Transverse colon (tissue), 4 donors: ENCODE results near the gene DARS1. TPM values are rescaled to one million over a fixed set of nuclear protein-coding genes. Genes with fewer than 3 reads are reported as not detected.

Experiments
- DNase-seq: peaks from one replicate; pipeline ENCODE4 v3.0.0-alpha.2; 2019
- H3K27ac ChIP-seq, 4 donors: fragments of 200-600 bp; sonication (generic); 2 replicates each; pipeline ENCODE4 v1.5.1; 2016 to 2018; ENCODE audit warnings: inconsistent platforms in 4 of 4
- H3K27me3 ChIP-seq: fragments of 200-600 bp; sonication (generic); 2 replicates; pipeline ENCODE4 v1.5.1; 2017; ENCODE audit warnings: inconsistent platforms
- H3K36me3 ChIP-seq, 4 donors: fragments of 200-600 bp; sonication (generic); 2 replicates each; pipeline ENCODE4 v1.5.1; 2017 to 2019; ENCODE audit warnings: inconsistent platforms in 4 of 4
- H3K4me1 ChIP-seq, 4 donors: fragments of 200-600 bp; sonication (generic); 2 replicates each; pipeline ENCODE4 v1.5.1; 2017 to 2020; ENCODE audit warnings: inconsistent platforms in 4 of 4
- H3K4me3 ChIP-seq, 4 donors: fragments of 200-600 bp; sonication (generic); 1 replicate in 1 of 4; 2 replicates in 3 of 4; pipeline versions ENCODE4 v1.5.1 to v1.6.1; 2017 to 2019; ENCODE audit warnings: inconsistent platforms in 4 of 4
- H3K9me3 ChIP-seq, 2 donors: fragments of 200-600 bp; sonication (generic); 2 replicates each; pipeline ENCODE4 v1.5.1; 2017 to 2019; ENCODE audit warnings: inconsistent platforms in 2 of 2
- CTCF ChIP-seq, 5 experiments: fragments of 200-600 bp in 3 of 5; fragments of 450-650 bp in 2 of 5; sonication (generic) in 3 of 5; IDR thresholded peaks; 1 replicate in 2 of 5; 2 replicates in 3 of 5; pipeline ENCODE4 v1.5.1; 2016 to 2017; ENCODE audit warnings: antibody characterized with exemption in 5 of 5, inconsistent platforms in 3 of 5, mild to moderate bottlenecking in 2 of 5, moderate library complexity in 1 of 5
- EP300 ChIP-seq: sonication (generic); formaldehyde crosslinking; IDR thresholded peaks from one replicate; pipeline ENCODE4 v1.6.1; 2017; ENCODE audit warnings: antibody characterized with exemption, low read depth
- POLR2A ChIP-seq: fragments of 450-650 bp; IDR thresholded peaks from one replicate; pipeline ENCODE4 v1.6.1; 2016; ENCODE audit warnings: antibody characterized with exemption, mild to moderate bottlenecking, moderate library complexity
- POLR2AphosphoS5 ChIP-seq, 3 donors: sonication (generic); formaldehyde crosslinking; IDR thresholded peaks; one replicate each; pipeline ENCODE4 v1.6.1; 2016; ENCODE audit warnings: antibody characterized with exemption in 3 of 3
- WGBS, 2 donors: methylation state at CpG; one replicate each; pipeline ENCODE4 v1.1.5; 2018; ENCODE audit warnings: low coverage in 1 of 2; 5-methylcytosine and 5-hydroxymethylcytosine counted together
- in situ Hi-C, 4 donors: fragments of 200-750 bp; cut with MboI; loops; one replicate each; pipeline versions ENCODE4 v1.15.0 to v1.15.1; 2017; ENCODE audit warnings: low sequenced_read_pairs in 3 of 4, low pct_ligation_motif_present in 1 of 4, low pct_unique_long_range_greater_than_20kb in 1 of 4
- intact Hi-C: fragments of 100-400 bp; cut with DNase I; formaldehyde crosslinking; loops from one replicate; pipeline ENCODE4 v1.15.1; 2023; ENCODE audit warnings: low total_unique reads
- total RNA-seq, 4 donors: library from RNA; depleted of rRNA; stranded (reverse); fragments of >200 nt; gene quantifications; one replicate each; pipeline ENCODE4 v1.1.0, GENCODE V29; 2016

DARS1 gene
- total RNA-seq, 4 donors from 2014 or later, result 20.5 to 42.3 (median 37.4) TPM

DNA sequence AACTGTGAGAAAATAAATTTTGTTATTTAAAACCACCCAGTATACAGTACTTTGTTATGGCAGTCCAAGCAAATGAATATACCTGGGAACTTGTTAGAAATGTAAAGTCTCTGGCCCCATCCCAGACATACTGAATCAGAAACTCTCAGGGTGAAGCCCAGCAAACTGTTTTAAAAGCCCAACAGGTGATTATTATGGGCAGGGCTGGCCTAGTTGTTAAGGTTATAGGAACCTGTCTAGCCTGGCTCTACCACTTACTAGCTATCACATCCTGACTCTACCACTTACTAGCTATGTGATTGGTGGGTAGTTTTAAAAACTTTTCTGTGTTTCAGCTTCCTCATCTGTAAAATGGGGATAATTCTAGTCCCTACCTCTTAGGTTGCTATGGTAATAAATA is 8.0 kb upstream of the DARS1 start:
- intact Hi-C loops (no loop called here), in situ Hi-C loops (no loop called here)
- H3K4me3 ChIP-seq, result no peak overlapping the region
- no peaks in the 10 kb centered on the region for H3K4me1 ChIP-seq
- TF ChIP-seq CTCF (IDR thresholded peaks at IDR 0.05) (no peak), POLR2AphosphoS5 (IDR thresholded peaks at IDR 0.05) (no peak), POLR2A (no peak), EP300 (no peak)
- H3K27ac ChIP-seq, result no peak overlapping the region
- no peak for DNase-seq
- no peaks in the 10 kb centered on the region for H3K9me3 ChIP-seq
- no peaks in the 10 kb centered on the region for H3K36me3 ChIP-seq
- no peaks in the 10 kb centered on the region for H3K27me3 ChIP-seq

- in situ Hi-C loops, result no loop called here
- no peak for DNase-seq
- intact Hi-C loops, result no loop called here
- Histone ChIP-seq H3K27ac (no peak overlapping the region), H3K27me3 (no peaks in the 10 kb centered on the region), H3K4me3 (no peak overlapping the region), H3K36me3 (no peaks in the 10 kb centered on the region), H3K4me1 (no peaks in the 10 kb centered on the region), H3K9me3 (no peaks in the 10 kb centered on the region)
- WGBS, 2 donors, result 81 to 92% methylated on average over 4 of the region's 4 CpGs
- TF ChIP-seq EP300, result no peak
- no peak for TF ChIP-seq POLR2AphosphoS5 (IDR thresholded peaks at IDR 0.05)
- TF ChIP-seq CTCF (IDR thresholded peaks at IDR 0.05), result no peak
- no peak for TF ChIP-seq POLR2A
These were observed 6.4 kb upstream of the DARS1 start for GRCh38 chr2:135991861-135992260.

DNA sequence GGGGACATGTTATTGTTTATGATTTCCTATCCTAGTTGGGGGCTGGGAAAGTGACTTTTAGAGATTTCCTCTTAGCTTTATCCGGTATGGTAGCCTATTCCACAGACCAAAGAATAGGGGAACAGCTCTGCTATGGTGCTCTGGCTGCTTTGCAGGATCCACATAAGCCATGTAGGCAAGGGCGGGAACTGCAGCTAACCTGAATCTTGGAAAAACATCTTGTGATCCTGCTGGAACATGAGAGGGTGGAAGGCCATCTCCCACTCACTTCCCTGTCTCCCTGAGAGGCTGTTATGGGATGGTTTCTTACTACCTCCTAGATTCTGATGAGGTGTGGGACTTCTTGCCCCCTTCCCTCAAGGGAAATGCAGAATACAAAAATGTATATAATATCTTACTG is 2.0 kb upstream of the DARS1 start:
- Histone ChIP-seq H3K27me3 (no peaks in the 10 kb centered on the region), H3K4me3 (no peak overlapping the region), H3K4me1 (peaks cover 7 to 23% (median 13%) of the 10 kb centered on the region in 4 donors), H3K36me3 (no peaks in the 10 kb centered on the region), H3K27ac (no peak overlapping the region), H3K9me3 (no peaks in the 10 kb centered on the region)
- intact Hi-C loops, result no loop called here
- TF ChIP-seq EP300 (no peak), CTCF (IDR thresholded peaks at IDR 0.05) (no peak), POLR2A (no peak), POLR2AphosphoS5 (IDR thresholded peaks at IDR 0.05) (no peak)
- in situ Hi-C loops, result no loop called here
- 90 to 100% methylated on average over 1 to 2 of the region's 2 CpGs for WGBS, 2 donors
- DNase-seq, result no peak

DNA sequence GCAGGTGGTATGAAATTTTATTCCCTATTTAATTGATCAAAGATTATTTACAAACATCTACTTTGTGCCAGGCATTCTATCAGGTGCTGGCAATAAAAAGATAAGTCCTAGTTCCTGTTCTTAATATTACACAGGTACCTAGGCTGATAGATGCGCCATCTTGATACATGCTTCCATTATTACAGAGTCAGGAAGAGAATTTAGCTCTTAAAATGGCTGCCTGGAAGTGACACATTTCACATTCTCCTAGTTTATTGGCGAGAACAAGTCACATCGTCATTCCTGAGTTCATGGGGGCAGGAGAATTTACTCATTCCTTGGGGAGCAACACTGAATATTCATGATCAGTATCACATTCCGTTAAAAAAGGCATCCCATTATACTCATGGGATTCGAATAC is 1.1 kb upstream of the DARS1 start:
- no peaks in the 10 kb centered on the region for H3K27me3 ChIP-seq
- peak overlapping the region in 1 of 4 donors; percentile 95 for H3K27ac ChIP-seq
- intact Hi-C loops, result no loop called here

DNA sequence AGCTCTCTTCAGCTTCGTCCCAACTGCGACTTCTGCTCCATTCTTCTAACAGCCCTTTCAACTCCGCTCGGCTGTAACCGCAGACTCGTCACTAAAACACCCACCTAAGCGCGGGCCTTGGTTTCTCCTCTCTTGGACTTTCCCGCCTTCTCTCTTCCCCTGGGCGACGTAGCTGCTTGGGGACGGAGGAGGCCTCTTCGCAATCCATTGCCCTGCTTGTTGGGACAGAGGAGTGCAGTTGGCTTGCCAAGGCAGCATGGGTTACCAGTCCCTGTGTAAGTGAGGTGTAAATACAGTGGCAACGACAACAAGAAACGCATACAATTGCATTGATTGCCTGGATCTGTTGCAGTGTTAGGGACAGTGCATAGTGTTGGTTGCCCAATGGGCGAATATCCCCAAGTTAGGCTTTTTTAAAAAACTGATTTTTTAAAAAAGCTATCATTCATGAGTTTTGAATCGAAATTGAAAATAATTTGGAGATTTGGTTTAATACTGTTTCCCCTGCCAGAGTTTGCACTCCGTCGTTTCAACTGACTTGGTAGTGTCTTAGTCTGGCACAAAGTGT is 484 bp upstream of the DARS1 start:
- H3K9me3 ChIP-seq, result no peaks in the 10 kb centered on the region
- no peak for TF ChIP-seq CTCF (IDR thresholded peaks at IDR 0.05)
- TF ChIP-seq EP300, result no peak
- TF ChIP-seq POLR2AphosphoS5 (IDR thresholded peaks at IDR 0.05), result no peak
- TF ChIP-seq POLR2A, result no peak
- peak overlapping the region; percentile 93 to 97 (median 95) for H3K27ac ChIP-seq
- no peak for DNase-seq
- H3K27me3 ChIP-seq, result no peaks in the 10 kb centered on the region
- peak overlapping the region; percentile 88 to 97 (median 92) for H3K4me3 ChIP-seq
- peaks cover 7 to 28% (median 13%) of the 10 kb centered on the region in 4 donors for H3K4me1 ChIP-seq
- intact Hi-C loops (no loop called here), in situ Hi-C loops (no loop called here)
- WGBS, 2 donors, result 22 to 55% methylated on average over 6 to 19 of the region's 19 CpGs
- H3K36me3 ChIP-seq, result peaks cover 0 to 3% (median 0%) of the 10 kb centered on the region in 4 donors

More for the DNA sequence above, 1.1 kb upstream of the DARS1 start:
- Histone ChIP-seq H3K9me3 (no peaks in the 10 kb centered on the region), H3K4me1 (peaks cover 7 to 23% (median 13%) of the 10 kb centered on the region in 4 donors), H3K4me3 (no peak overlapping the region), H3K36me3 (no peaks in the 10 kb centered on the region)
- WGBS, 2 donors, result 97% methylated on average over 5 of the region's 5 CpGs
- DNase-seq, result no peak
- no peak for TF ChIP-seq POLR2A
- no peak for TF ChIP-seq EP300
- in situ Hi-C loops, result no loop called here
